ENCODE data around the gene UBASH3A. TPM values are rescaled to one million over a fixed set of nuclear protein-coding genes. Genes with fewer than 3 reads are reported as not detected.

UBASH3A gene
- total RNA-seq, 1 experiment from 2014 or later: 0.07 TPM

GRCh38 chr21:42486072-42486471 is 82.4 kb downstream of the UBASH3A start:
- BruUV-seq (replicated peaks): no TSS peak
- TF ChIP-seq YY1 (IDR thresholded peaks at IDR 0.05; ENCODE audit: extremely low read depth, insufficient replicate concordance, low read depth, low read length) (no peak), ELF1 (IDR thresholded peaks at IDR 0.05; ENCODE audit: borderline replicate concordance, low read depth) (no peak), MAX (IDR thresholded peaks at IDR 0.05) (no peak), ATF3 (IDR thresholded peaks at IDR 0.05) (no peak), JUND (IDR thresholded peaks at IDR 0.05) (no peak), POLR2AphosphoS5 (IDR thresholded peaks at IDR 0.05; ENCODE audit: low read depth, low read length) (no peak), EGR1 (IDR thresholded peaks at IDR 0.05; ENCODE audit: low read depth) (no peak), CBX3 (IDR thresholded peaks at IDR 0.05; ENCODE audit: low read depth) (no peak), POLR2A (IDR thresholded peaks at IDR 0.05; ENCODE audit: borderline replicate concordance, extremely low read depth, insufficient read depth, insufficient read length) (no peak), SIN3A (IDR thresholded peaks at IDR 0.05; ENCODE audit: low read depth) (no peak), CEBPB (IDR thresholded peaks at IDR 0.05; ENCODE audit: low read depth) (no peak), RAD21 (IDR thresholded peaks at IDR 0.05; ENCODE audit: low read depth) (no peak)
- ChIA-PET CTCF (no interaction called here), RAD21 (ENCODE audit: low non-redundant PET in 1 of 2, low total read pairs in 2 of 2, uncharacterized antibody in 2 of 2, unreplicated experiment in 2 of 2) (no interaction called here), POLR2A (no interaction called here)
- intact Hi-C loops (cut with micrococcal nuclease): no loop called here
- no peaks in the 10 kb centered on the region for H3K9me3 ChIP-seq (ENCODE audit: control insufficient read depth in 1 of 2, insufficient read depth in 1 of 2, low read depth in 1 of 2, low read length in 2 of 2)
- H3K36me3 ChIP-seq (ENCODE audit: control insufficient read depth in 1 of 2, insufficient read depth in 2 of 2, low read length in 2 of 2): no peaks in the 10 kb centered on the region
- no peak for DNase-seq (ENCODE audit: low read depth, low spot score)
- ATAC-seq: no peak
- no peak overlapping the region for H3K4me3 ChIP-seq (replicated peaks in 1 of 2; ENCODE audit: low read depth in 1 of 2, low read length in 2 of 2)
- no peak overlapping the region for H3K27ac ChIP-seq (ENCODE audit: low read depth, low read length)
- H3K9me2 ChIP-seq (ENCODE audit: insufficient read depth): no peaks in the 10 kb centered on the region
- H4K20me1 ChIP-seq (ENCODE audit: insufficient read depth): no peaks in the 10 kb centered on the region
- H3K79me2 ChIP-seq (ENCODE audit: insufficient read depth, low read length): no peaks in the 10 kb centered on the region
- H3K9ac ChIP-seq (ENCODE audit: low read length): no peak overlapping the region
- no peaks in the 10 kb centered on the region for H3K27me3 ChIP-seq (ENCODE audit: insufficient read depth, low read length)
- peaks cover 0 to 5% of the 10 kb centered on the region in 2 experiments; a peak in 1 of 4 replicates for H3K4me1 ChIP-seq (ENCODE audit: control insufficient read depth in 1 of 2, insufficient read depth in 2 of 2, low read length in 2 of 2)
- no peak overlapping the region for H2AFZ ChIP-seq (ENCODE audit: low read depth, low read length, poor library complexity, severe bottlenecking)
- H3K4me2 ChIP-seq (ENCODE audit: low read length): no peak overlapping the region

GRCh38 chr21:42486531-42486930 is 82.8 kb downstream of the UBASH3A start:
- ChIA-PET POLR2A (no interaction called here), RAD21 (ENCODE audit: low non-redundant PET in 1 of 2, low total read pairs in 2 of 2, uncharacterized antibody in 2 of 2, unreplicated experiment in 2 of 2) (interaction anchor here in 1 of 2 experiments (0.6 kb wide), 1 partner anchor 177 kb away, joined by 3 read pairs; no protein-coding TSS in a partner anchor)
- no peak overlapping the region for H3K4me3 ChIP-seq (replicated peaks in 1 of 2; ENCODE audit: low read depth in 1 of 2, low read length in 2 of 2)
- no peak for TF ChIP-seq EZH2phosphoT487 (IDR thresholded peaks at IDR 0.05; ENCODE audit: borderline replicate concordance)
- TF ChIP-seq POLR2A (IDR thresholded peaks at IDR 0.05; ENCODE audit: borderline replicate concordance, extremely low read depth, insufficient read depth, insufficient read length): no peak
- TF ChIP-seq REST (IDR thresholded peaks at IDR 0.05; ENCODE audit: low read depth): no peak
- TF ChIP-seq ELF1 (IDR thresholded peaks at IDR 0.05; ENCODE audit: borderline replicate concordance, low read depth): no peak
- no peak for TF ChIP-seq CEBPB (IDR thresholded peaks at IDR 0.05; ENCODE audit: low read depth)
- TF ChIP-seq CBX3 (IDR thresholded peaks at IDR 0.05; ENCODE audit: low read depth): no peak
- no peak for TF ChIP-seq EGR1 (IDR thresholded peaks at IDR 0.05; ENCODE audit: low read depth)
- TF ChIP-seq MAX (IDR thresholded peaks at IDR 0.05): no peak
- TF ChIP-seq RAD21 (IDR thresholded peaks at IDR 0.05; ENCODE audit: low read depth): no peak
- no peak for TF ChIP-seq ZFX (IDR thresholded peaks at IDR 0.05)
- TF ChIP-seq FOSL1 (IDR thresholded peaks at IDR 0.05; ENCODE audit: low read depth): no peak

More at GRCh38 chr21:42486531-42486930, 82.8 kb downstream of the UBASH3A start:
- CTCF ChIA-PET: no interaction called here
- no peaks in the 10 kb centered on the region for H3K9me2 ChIP-seq (ENCODE audit: insufficient read depth)
- H3K4me2 ChIP-seq (ENCODE audit: low read length): no peak overlapping the region
- H3K27me3 ChIP-seq (ENCODE audit: insufficient read depth, low read length): no peaks in the 10 kb centered on the region
- H3K4me1 ChIP-seq (ENCODE audit: control insufficient read depth in 1 of 2, insufficient read depth in 2 of 2, low read length in 2 of 2): peaks cover 0 to 5% of the 10 kb centered on the region in 2 experiments; a peak in 1 of 4 replicates
- intact Hi-C loops (cut with micrococcal nuclease): no loop called here
- DNase-seq (ENCODE audit: low read depth, low spot score): no peak
- no peak overlapping the region for H3K9ac ChIP-seq (ENCODE audit: low read length)
- no peaks in the 10 kb centered on the region for H3K79me2 ChIP-seq (ENCODE audit: insufficient read depth, low read length)
- no peaks in the 10 kb centered on the region for H3K9me3 ChIP-seq (ENCODE audit: control insufficient read depth in 1 of 2, insufficient read depth in 1 of 2, low read depth in 1 of 2, low read length in 2 of 2)
- no peak overlapping the region for H3K27ac ChIP-seq (ENCODE audit: low read depth, low read length)
- ATAC-seq: no peak
- H2AFZ ChIP-seq (ENCODE audit: low read depth, low read length, poor library complexity, severe bottlenecking): no peak overlapping the region
- H3K36me3 ChIP-seq (ENCODE audit: control insufficient read depth in 1 of 2, insufficient read depth in 2 of 2, low read length in 2 of 2): no peaks in the 10 kb centered on the region
- no TSS peak for BruUV-seq (replicated peaks)
- no peaks in the 10 kb centered on the region for H4K20me1 ChIP-seq (ENCODE audit: insufficient read depth)

All from HCT116 (cell line).